Keratinocyte (primary cell): ENCODE measurements around the gene PDE11A. TPM values are rescaled to one million over a fixed set of nuclear protein-coding genes. Genes with fewer than 3 reads are reported as not detected.

Experiments used
- DNase-seq: peaks from one replicate; pipeline ENCODE4 v3.0.0-alpha.2; 2011; ENCODE audit warnings: low read depth, missing footprints, low spot score
- FAIRE-seq: peaks from 2 replicates; lab custom pipeline; 2011; peaks lifted over from hg19 to GRCh38; lab: Jason Lieb, UNC
- H2AFZ ChIP-seq: 2 replicates; pipeline ENCODE4 v1.6.0; 2012; ENCODE audit warnings: low read length, control low read depth, inconsistent platforms; ENCODE audit not compliant: control insufficient read depth
- H3K27ac ChIP-seq: 2 replicates; pipeline ENCODE4 v1.5.1; 2011; ENCODE audit warnings: low read length; ENCODE audit not compliant: control insufficient read depth, insufficient read depth
- H3K27me3 ChIP-seq: 3 replicates; pipeline ENCODE4 v1.6.0; 2011; ENCODE audit warnings: low read length; ENCODE audit not compliant: control insufficient read depth, insufficient read depth; ENCODE audit errors: extremely low read depth
- H3K36me3 ChIP-seq, 2 experiments: 2 replicates in 1 of 2; 3 replicates in 1 of 2; pipeline ENCODE4 v1.5.1; 2011; ENCODE audit warnings: low read length in 2 of 2, mild to moderate bottlenecking in 1 of 2; ENCODE audit not compliant: control insufficient read depth in 2 of 2, insufficient read depth in 2 of 2; ENCODE audit errors: extremely low read depth in 1 of 2
- H3K4me1 ChIP-seq: 3 replicates; pipeline ENCODE4 v1.5.1; 2011; ENCODE audit warnings: low read length; ENCODE audit not compliant: control insufficient read depth, insufficient read depth; ENCODE audit errors: extremely low read depth
- H3K4me2 ChIP-seq: 3 replicates; pipeline ENCODE4 v1.6.0; 2011; ENCODE audit warnings: low read depth, low read length; ENCODE audit not compliant: control insufficient read depth, insufficient read depth; ENCODE audit errors: extremely low read depth
- H3K4me3 ChIP-seq, 3 experiments: fragments of 200-600 bp in 1 of 3; sonication (generic) in 1 of 3; 2 replicates in 2 of 3; 3 replicates in 1 of 3; pipeline ENCODE4 v1.5.1; 2011 to 2016; ENCODE audit warnings: low read length in 3 of 3, mild to moderate bottlenecking in 3 of 3, control low read depth in 2 of 3, inconsistent platforms in 1 of 3, low read depth in 1 of 3, mixed read lengths in 1 of 3, mixed run types in 1 of 3, moderate library complexity in 1 of 3; ENCODE audit not compliant: control insufficient read depth in 2 of 3, insufficient read depth in 2 of 3; ENCODE audit errors: extremely low read depth in 1 of 3
- H3K79me2 ChIP-seq: 2 replicates; pipeline ENCODE4 v1.6.0; 2012; ENCODE audit warnings: low read length; ENCODE audit not compliant: control insufficient read depth, insufficient read depth
- H3K9ac ChIP-seq: 3 replicates; pipeline ENCODE4 v1.6.0; 2011; ENCODE audit warnings: low read length; ENCODE audit not compliant: control insufficient read depth, insufficient read depth; ENCODE audit errors: extremely low read depth
- H3K9me1 ChIP-seq: 3 replicates; pipeline ENCODE4 v1.6.0; 2011; ENCODE audit warnings: low read length; ENCODE audit not compliant: control insufficient read depth, insufficient read depth; ENCODE audit errors: extremely low read depth
- H3K9me3 ChIP-seq: 2 replicates; pipeline ENCODE4 v1.5.1; 2012; ENCODE audit warnings: low read depth, low read length; ENCODE audit not compliant: control insufficient read depth
- H4K20me1 ChIP-seq: 3 replicates; pipeline ENCODE4 v1.6.0; 2011; ENCODE audit warnings: low read length; ENCODE audit not compliant: control insufficient read depth, insufficient read depth; ENCODE audit errors: extremely low read depth
- CTCF ChIP-seq, 3 experiments: IDR thresholded peaks in 1 of 3; conservative IDR thresholded peaks in 1 of 3; optimal IDR thresholded peaks in 1 of 3; 2 replicates in 2 of 3; 3 replicates in 1 of 3; pipeline versions ENCODE3 to v1.5.1; 2011; ENCODE audit warnings: low read length in 3 of 3, mild to moderate bottlenecking in 3 of 3, moderate library complexity in 2 of 3, control low read depth in 1 of 3, inconsistent platforms in 1 of 3; ENCODE audit not compliant: insufficient read depth in 2 of 3; ENCODE audit errors: extremely low read depth in 1 of 3
- EZH2 ChIP-seq: IDR thresholded peaks from one replicate; pipeline ENCODE4 v1.6.1; 2012; ENCODE audit warnings: inconsistent platforms, mild to moderate bottlenecking, low read length, moderate library complexity
- dilution Hi-C: fragments of 300-500 bp; cut with MboI; formaldehyde crosslinking; loops from one replicate; pipeline ENCODE4 v1.7.0; 2020; ENCODE audit warnings: low sequenced_read_pairs; ENCODE audit not compliant: extremely low pct_ligation_motif_present
- polyA plus RNA-seq, 5 experiments: library from polyadenylated mRNA; depleted of rRNA in 3 of 5; stranded (reverse) in 3 of 5; stranded (forward) in 1 of 5; unstranded in 1 of 5; fragments of >200 nt; gene quantifications; 1 replicate in 1 of 5; 2 replicates in 3 of 5; 3 replicates in 1 of 5; pipeline versions ENCODE4 v1.2.1 to v1.2.3, GENCODE V29; 2011 to 2012; ENCODE audit warnings: missing spikeins in 2 of 5, low read depth in 1 of 5, low replicate concordance in 1 of 5

PDE11A gene
- polyA plus RNA-seq, 1 donor (not counting 4 experiments of a cell fraction or from before 2014, with no cell fraction given) = 0.01 TPM

DNA sequence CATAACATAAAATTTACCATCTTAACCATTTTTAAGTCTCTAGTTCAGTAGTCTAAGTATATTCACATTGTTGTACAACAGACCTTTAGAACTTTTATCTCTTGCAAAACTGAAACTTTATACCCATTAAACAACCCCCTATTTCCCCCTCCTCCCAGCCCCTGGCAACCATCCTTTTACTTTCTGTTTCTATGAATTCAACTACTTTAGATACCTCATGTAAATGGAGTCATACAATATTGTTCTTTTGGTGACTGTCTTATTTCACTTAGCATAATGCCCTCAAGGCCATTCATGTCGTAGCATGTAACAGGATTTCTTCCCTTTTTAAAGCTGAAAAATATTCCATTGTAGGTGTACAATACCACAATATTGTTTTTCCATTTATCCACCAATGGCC, 129.8 kb downstream of the PDE11A start:
- dilution Hi-C loops = no loop called here
- Histone ChIP-seq H3K4me2 (no peak overlapping the region), H3K36me3 (no peaks in the 10 kb centered on the region), H3K79me2 (no peaks in the 10 kb centered on the region), H4K20me1 (no peaks in the 10 kb centered on the region), H3K9me3 (no peaks in the 10 kb centered on the region), H3K4me3 (no peak overlapping the region), H3K9ac (no peak overlapping the region), H3K9me1 (no peaks in the 10 kb centered on the region), H3K4me1 (no peaks in the 10 kb centered on the region), H3K27me3 (no peaks in the 10 kb centered on the region), H3K27ac (no peak overlapping the region), H2AFZ (no peak overlapping the region)
- FAIRE-seq (no peak), DNase-seq (no peak)
- TF ChIP-seq EZH2 (no peak), CTCF (optimal IDR thresholded peaks at IDR 0.05 in 1 of 3, IDR thresholded peaks at IDR 0.05 in 1 of 3, conservative IDR thresholded peaks at IDR 0.05 in 1 of 3; ENCODE audit: extremely low read depth in 1 of 3, insufficient read depth in 2 of 3, low read length in 3 of 3) (no peak)

- no peaks in the 10 kb centered on the region for H3K9me3 ChIP-seq
- TF ChIP-seq EZH2 (no peak), CTCF (optimal IDR thresholded peaks at IDR 0.05 in 1 of 3, IDR thresholded peaks at IDR 0.05 in 1 of 3, conservative IDR thresholded peaks at IDR 0.05 in 1 of 3; ENCODE audit: extremely low read depth in 1 of 3, insufficient read depth in 2 of 3, low read length in 3 of 3) (no peak)
- no peak overlapping the region for H3K27ac ChIP-seq
- dilution Hi-C loops = no loop called here
- DNase-seq (no peak), FAIRE-seq (no peak)
- H3K4me1 ChIP-seq = no peaks in the 10 kb centered on the region
- no peaks in the 10 kb centered on the region for H3K79me2 ChIP-seq
- H2AFZ ChIP-seq = no peak overlapping the region
- H3K4me3 ChIP-seq = no peak overlapping the region
- H3K9me1 ChIP-seq = no peaks in the 10 kb centered on the region
- no peak overlapping the region for H3K4me2 ChIP-seq
- no peak overlapping the region for H3K9ac ChIP-seq
- no peaks in the 10 kb centered on the region for H3K27me3 ChIP-seq
- no peaks in the 10 kb centered on the region for H3K36me3 ChIP-seq
- no peaks in the 10 kb centered on the region for H4K20me1 ChIP-seq
These were observed 133.4 kb downstream of the PDE11A start for GRCh38 chr2:177939211-177939610.
